GM19099 (cell line): ENCODE data around the gene RNF180.

Experiments used
- POLR2A ChIP-seq: IDR thresholded peaks from 3 replicates; pipeline ENCODE4 v1.6.1; 2011; ENCODE audit warnings: low read depth; ENCODE audit not compliant: insufficient read length; ENCODE audit errors: extremely low read depth

Gene RNF180

GRCh38 chr5:64298586-64298985 lies 132.9 kb downstream of the RNF180 start:
- no peak for TF ChIP-seq POLR2A

- TF ChIP-seq POLR2A = no peak
Measured at GRCh38 chr5:64299805-64300204, 134.2 kb downstream of the RNF180 start.

GRCh38 chr5:64301566-64301965 lies 135.9 kb downstream of the RNF180 start:
- TF ChIP-seq POLR2A = no peak

GRCh38 chr5:64308135-64308534 lies 142.5 kb downstream of the RNF180 start:
- TF ChIP-seq POLR2A = no peak

- no peak for TF ChIP-seq POLR2A
Measured at GRCh38 chr5:64312491-64312890, 146.8 kb downstream of the RNF180 start.

- TF ChIP-seq POLR2A = no peak
Measured at GRCh38 chr5:64315778-64316177, 150.1 kb downstream of the RNF180 start.

GRCh38 chr5:64318175-64318574 lies 152.5 kb downstream of the RNF180 start:
- TF ChIP-seq POLR2A = no peak

- no peak for TF ChIP-seq POLR2A
Measured at GRCh38 chr5:64323591-64323990, 157.9 kb downstream of the RNF180 start.

GRCh38 chr5:64330728-64331231 lies 165.1 kb downstream of the RNF180 start:
- no peak for TF ChIP-seq POLR2A

- TF ChIP-seq POLR2A = no peak
Measured at GRCh38 chr5:64331597-64332277, 166.1 kb downstream of the RNF180 start.

- TF ChIP-seq POLR2A = no peak
Measured at GRCh38 chr5:64333886-64334285, 168.2 kb downstream of the RNF180 start.

- TF ChIP-seq POLR2A = no peak
Measured at GRCh38 chr5:64339769-64340168, 174.1 kb downstream of the RNF180 start.

GRCh38 chr5:64340293-64340692 lies 174.7 kb downstream of the RNF180 start:
- TF ChIP-seq POLR2A = no peak

GRCh38 chr5:64341340-64341739 lies 175.7 kb downstream of the RNF180 start:
- TF ChIP-seq POLR2A = no peak

GRCh38 chr5:64344501-64344900 lies 178.9 kb downstream of the RNF180 start:
- TF ChIP-seq POLR2A = no peak

GRCh38 chr5:64347309-64347708 lies 181.7 kb downstream of the RNF180 start:
- no peak for TF ChIP-seq POLR2A

- TF ChIP-seq POLR2A = no peak
Measured at GRCh38 chr5:64364426-64364825, 198.8 kb downstream of the RNF180 start.
